ENCODE results near the gene SLC35E3. TPM values are rescaled to one million over a fixed set of nuclear protein-coding genes. Genes with fewer than 3 reads are reported as not detected.

Gene SLC35E3
- total and polyA plus RNA-seq, 4 donors: 1.1 to 14.3 (median 7.7) TPM

GRCh38 chr12:68775121-68775630, 29.2 kb downstream of the SLC35E3 start:
- ATAC-seq (ENCODE audit: low FRiP score) (no peak), DNase-seq (no peak)
- Histone ChIP-seq H3K36me3 (ENCODE audit: control insufficient read depth in 1 of 2, insufficient read depth in 2 of 2, low read length in 1 of 2) (peaks cover 0 to 2% of the 10 kb centered on the region in 2 donors), H3K4me1 (ENCODE audit: control insufficient read depth in 1 of 2, insufficient read depth in 2 of 2, low read length in 2 of 2) (no peaks in the 10 kb centered on the region), H3K9me3 (ENCODE audit: control insufficient read depth, low read length) (no peaks in the 10 kb centered on the region), H3K27ac (ENCODE audit: low read depth in 1 of 2, low read length in 2 of 2) (no peak overlapping the region), H3K27me3 (ENCODE audit: control insufficient read depth in 1 of 2, insufficient read depth in 2 of 2, low read length in 1 of 2) (no peaks in the 10 kb centered on the region), H3K4me3 (ENCODE audit: low read length in 2 of 2) (no peak overlapping the region)
- 92 to 93% methylated on average over 7 of the region's 7 CpGs for WGBS, 2 donors
- intact Hi-C loops (cut with DNase I): no loop called here

GRCh38 chr12:68776976-68777610, 31.1 kb downstream of the SLC35E3 start:
- Histone ChIP-seq H3K27ac (ENCODE audit: low read depth in 1 of 2, low read length in 2 of 2) (no peak overlapping the region), H3K4me3 (ENCODE audit: low read length in 2 of 2) (no peak overlapping the region), H3K9me3 (ENCODE audit: control insufficient read depth, low read length) (no peaks in the 10 kb centered on the region), H3K36me3 (ENCODE audit: control insufficient read depth in 1 of 2, insufficient read depth in 2 of 2, low read length in 1 of 2) (peaks cover 0 to 2% of the 10 kb centered on the region in 2 donors), H3K4me1 (ENCODE audit: control insufficient read depth in 1 of 2, insufficient read depth in 2 of 2, low read length in 2 of 2) (no peaks in the 10 kb centered on the region), H3K27me3 (ENCODE audit: control insufficient read depth in 1 of 2, insufficient read depth in 2 of 2, low read length in 1 of 2) (no peaks in the 10 kb centered on the region)
- ATAC-seq (ENCODE audit: low FRiP score) (no peak), DNase-seq (no peak)
- intact Hi-C loops (cut with DNase I): no loop called here
- 74 to 82% methylated on average over 5 of the region's 5 CpGs for WGBS, 2 donors

- Histone ChIP-seq H3K27ac (ENCODE audit: low read depth in 1 of 2, low read length in 2 of 2) (no peak overlapping the region), H3K4me3 (ENCODE audit: low read length in 2 of 2) (no peak overlapping the region), H3K36me3 (ENCODE audit: control insufficient read depth in 1 of 2, insufficient read depth in 2 of 2, low read length in 1 of 2) (peaks cover 0 to 2% of the 10 kb centered on the region in 2 donors), H3K4me1 (ENCODE audit: control insufficient read depth in 1 of 2, insufficient read depth in 2 of 2, low read length in 2 of 2) (no peaks in the 10 kb centered on the region), H3K9me3 (ENCODE audit: control insufficient read depth, low read length) (no peaks in the 10 kb centered on the region), H3K27me3 (ENCODE audit: control insufficient read depth in 1 of 2, insufficient read depth in 2 of 2, low read length in 1 of 2) (no peaks in the 10 kb centered on the region)
- intact Hi-C loops (cut with DNase I): no loop called here
- ATAC-seq (ENCODE audit: low FRiP score): no peak
- no peak for DNase-seq
These were observed 33.3 kb downstream of the SLC35E3 start for GRCh38 chr12:68779280-68779679.

DNA sequence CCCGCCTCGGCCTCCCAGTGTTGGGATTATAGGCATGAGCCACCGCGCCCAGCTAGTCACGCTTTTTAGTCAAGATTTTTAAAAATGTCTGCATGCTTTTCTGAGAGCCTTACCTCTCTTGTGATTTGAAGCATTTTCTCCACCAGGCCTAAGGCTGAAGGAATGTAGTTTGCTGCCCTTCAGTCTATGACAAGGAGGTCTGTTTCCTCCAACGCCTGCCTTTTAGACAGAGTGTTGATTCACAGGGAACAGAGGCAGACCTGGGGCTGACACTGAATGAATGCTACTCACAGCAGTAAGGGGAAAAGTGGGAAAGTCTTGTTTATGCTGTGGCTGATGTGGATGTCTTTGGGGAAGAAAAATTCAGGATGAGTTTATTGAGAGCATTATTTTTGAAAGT, 34.8 kb downstream of the SLC35E3 start:
- DNase-seq (no peak), ATAC-seq (ENCODE audit: low FRiP score) (no peak)
- intact Hi-C loops (cut with DNase I): no loop called here
- Histone ChIP-seq H3K9me3 (ENCODE audit: control insufficient read depth, low read length) (no peaks in the 10 kb centered on the region), H3K4me1 (ENCODE audit: control insufficient read depth in 1 of 2, insufficient read depth in 2 of 2, low read length in 2 of 2) (no peaks in the 10 kb centered on the region), H3K27me3 (ENCODE audit: control insufficient read depth in 1 of 2, insufficient read depth in 2 of 2, low read length in 1 of 2) (no peaks in the 10 kb centered on the region), H3K27ac (ENCODE audit: low read depth in 1 of 2, low read length in 2 of 2) (no peak overlapping the region), H3K36me3 (ENCODE audit: control insufficient read depth in 1 of 2, insufficient read depth in 2 of 2, low read length in 1 of 2) (peaks cover 0 to 2% of the 10 kb centered on the region in 2 donors), H3K4me3 (ENCODE audit: low read length in 2 of 2) (no peak overlapping the region)
- 74 to 81% methylated on average over 6 of the region's 6 CpGs for WGBS, 2 donors

GRCh38 chr12:68781728-68782127, 35.8 kb downstream of the SLC35E3 start:
- no peak for DNase-seq
- Histone ChIP-seq H3K27ac (ENCODE audit: low read depth in 1 of 2, low read length in 2 of 2) (no peak overlapping the region), H3K4me3 (ENCODE audit: low read length in 2 of 2) (no peak overlapping the region), H3K4me1 (ENCODE audit: control insufficient read depth in 1 of 2, insufficient read depth in 2 of 2, low read length in 2 of 2) (no peaks in the 10 kb centered on the region), H3K36me3 (ENCODE audit: control insufficient read depth in 1 of 2, insufficient read depth in 2 of 2, low read length in 1 of 2) (peaks cover 0 to 2% of the 10 kb centered on the region in 2 donors), H3K9me3 (ENCODE audit: control insufficient read depth, low read length) (no peaks in the 10 kb centered on the region), H3K27me3 (ENCODE audit: control insufficient read depth in 1 of 2, insufficient read depth in 2 of 2, low read length in 1 of 2) (no peaks in the 10 kb centered on the region)
- ATAC-seq (ENCODE audit: low FRiP score): no peak
- WGBS, 2 donors: 92 to 94% methylated on average over 6 of the region's 6 CpGs
- intact Hi-C loops (cut with DNase I): no loop called here

DNA sequence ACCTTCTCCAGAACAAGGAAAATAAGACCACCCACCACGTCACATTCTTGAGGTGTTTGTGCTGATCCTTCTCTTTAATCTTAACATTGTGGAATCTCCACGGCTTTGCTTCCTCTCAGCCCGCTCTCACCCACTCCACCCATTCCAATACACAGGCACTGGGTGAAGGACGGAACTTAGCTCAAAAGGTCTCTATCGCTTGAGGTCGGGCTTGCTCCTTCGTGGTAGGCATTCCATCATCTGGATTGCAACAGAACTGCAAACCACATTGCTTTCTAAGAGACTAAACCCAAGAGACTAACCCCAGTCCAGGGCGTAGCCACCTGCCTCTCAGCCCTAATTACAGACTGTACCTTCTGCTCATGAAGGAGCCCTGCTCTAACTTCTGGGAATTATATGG, 38.0 kb downstream of the SLC35E3 start:
- DNase-seq: no peak
- WGBS, 2 donors: 60 to 70% methylated on average over 8 of the region's 8 CpGs

DNA sequence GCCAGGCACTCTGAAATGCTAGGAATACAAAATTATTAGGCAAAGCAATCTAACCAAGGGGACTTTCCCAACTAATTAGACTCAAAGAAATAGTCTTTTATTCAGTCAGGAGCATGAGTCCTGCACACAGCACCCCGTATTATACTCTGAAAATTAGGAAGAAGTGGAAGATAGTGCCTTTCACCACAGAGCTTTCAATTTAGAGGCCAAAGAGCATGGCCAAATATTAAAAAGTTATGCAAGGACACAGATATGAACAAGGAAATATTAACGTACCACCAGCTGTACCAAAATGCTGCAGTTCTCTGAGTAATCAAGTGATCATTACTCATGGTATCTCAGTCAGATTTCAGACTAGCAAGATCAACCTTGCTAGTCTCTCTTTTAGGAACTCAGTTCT, 39.4 kb downstream of the SLC35E3 start:
- intact Hi-C loops (cut with DNase I): no loop called here
- WGBS, 2 donors: 79 to 82% methylated on average over 2 of the region's 2 CpGs
- DNase-seq (no peak), ATAC-seq (ENCODE audit: low FRiP score) (no peak)
- no peaks in the 10 kb centered on the region for H3K9me3 ChIP-seq (ENCODE audit: control insufficient read depth, low read length)
- no peak overlapping the region for H3K4me3 ChIP-seq (ENCODE audit: low read length in 2 of 2)
- no peak overlapping the region for H3K27ac ChIP-seq (ENCODE audit: low read depth in 1 of 2, low read length in 2 of 2)
- H3K27me3 ChIP-seq (ENCODE audit: control insufficient read depth in 1 of 2, insufficient read depth in 2 of 2, low read length in 1 of 2): no peaks in the 10 kb centered on the region
- no peaks in the 10 kb centered on the region for H3K36me3 ChIP-seq (ENCODE audit: control insufficient read depth in 1 of 2, insufficient read depth in 2 of 2, low read length in 1 of 2)
- no peaks in the 10 kb centered on the region for H3K4me1 ChIP-seq (ENCODE audit: control insufficient read depth in 1 of 2, insufficient read depth in 2 of 2, low read length in 2 of 2)

More for the DNA sequence above, 38.0 kb downstream of the SLC35E3 start:
- no peaks in the 10 kb centered on the region for H3K36me3 ChIP-seq (ENCODE audit: control insufficient read depth in 1 of 2, insufficient read depth in 2 of 2, low read length in 1 of 2)
- intact Hi-C loops (cut with DNase I): no loop called here
- H3K9me3 ChIP-seq (ENCODE audit: control insufficient read depth, low read length): no peaks in the 10 kb centered on the region
- ATAC-seq (ENCODE audit: low FRiP score): peak; percentile 39
- H3K27ac ChIP-seq (ENCODE audit: low read depth in 1 of 2, low read length in 2 of 2): no peak overlapping the region
- no peaks in the 10 kb centered on the region for H3K4me1 ChIP-seq (ENCODE audit: control insufficient read depth in 1 of 2, insufficient read depth in 2 of 2, low read length in 2 of 2)
- no peak overlapping the region for H3K4me3 ChIP-seq (ENCODE audit: low read length in 2 of 2)
- no peaks in the 10 kb centered on the region for H3K27me3 ChIP-seq (ENCODE audit: control insufficient read depth in 1 of 2, insufficient read depth in 2 of 2, low read length in 1 of 2)

DNA sequence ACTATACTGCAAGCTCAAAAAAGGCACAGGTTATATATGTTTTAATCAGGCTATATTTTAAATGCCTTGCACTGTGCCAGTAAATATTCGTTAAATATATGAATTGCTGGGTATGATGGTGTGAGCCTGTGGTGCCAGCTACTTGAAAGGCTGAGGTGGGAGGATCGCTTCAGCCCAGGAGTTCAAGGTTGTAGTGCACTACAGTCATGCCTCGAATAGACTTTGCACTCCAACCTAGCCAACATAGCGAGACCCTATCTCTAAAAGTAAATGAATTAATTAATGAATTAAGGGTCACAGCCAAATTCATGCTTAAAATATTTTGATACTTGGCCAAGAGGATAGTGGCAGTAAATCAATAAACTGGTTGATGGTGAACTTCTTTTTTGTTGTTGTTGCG, 39.8 kb downstream of the SLC35E3 start:
- intact Hi-C loops (cut with DNase I): no loop called here
- ATAC-seq (ENCODE audit: low FRiP score): no peak
- Histone ChIP-seq H3K36me3 (ENCODE audit: control insufficient read depth in 1 of 2, insufficient read depth in 2 of 2, low read length in 1 of 2) (no peaks in the 10 kb centered on the region), H3K27ac (ENCODE audit: low read depth in 1 of 2, low read length in 2 of 2) (no peak overlapping the region), H3K4me1 (ENCODE audit: control insufficient read depth in 1 of 2, insufficient read depth in 2 of 2, low read length in 2 of 2) (no peaks in the 10 kb centered on the region), H3K9me3 (ENCODE audit: control insufficient read depth, low read length) (no peaks in the 10 kb centered on the region), H3K27me3 (ENCODE audit: control insufficient read depth in 1 of 2, insufficient read depth in 2 of 2, low read length in 1 of 2) (no peaks in the 10 kb centered on the region), H3K4me3 (ENCODE audit: low read length in 2 of 2) (no peak overlapping the region)
- 91 to 92% methylated on average over 5 of the region's 5 CpGs for WGBS, 2 donors
- no peak for DNase-seq

DNA sequence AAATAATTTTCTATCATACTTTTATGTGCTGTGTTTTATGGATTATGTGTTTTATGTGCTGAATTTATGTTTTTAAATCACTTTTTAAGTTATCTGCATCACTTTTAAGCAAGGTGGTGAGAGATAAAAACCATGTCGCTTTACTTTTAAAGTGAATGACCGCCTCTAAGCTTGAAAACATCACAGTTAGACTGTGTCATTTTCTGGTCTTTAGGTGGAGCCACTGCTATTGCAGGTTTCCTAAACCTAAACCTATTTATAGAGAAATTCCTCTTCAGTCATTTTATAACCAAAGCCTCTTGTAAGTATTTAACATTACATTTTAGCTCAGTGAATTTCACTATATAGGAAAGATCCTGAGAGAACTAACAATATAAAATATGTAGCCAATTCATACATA, 41.0 kb downstream of the SLC35E3 start:
- H3K27me3 ChIP-seq (ENCODE audit: control insufficient read depth in 1 of 2, insufficient read depth in 2 of 2, low read length in 1 of 2): no peaks in the 10 kb centered on the region
- no peak overlapping the region for H3K4me3 ChIP-seq (ENCODE audit: low read length in 2 of 2)
- 49 to 72% methylated on average over 2 of the region's 2 CpGs for WGBS, 2 donors
- H3K4me1 ChIP-seq (ENCODE audit: control insufficient read depth in 1 of 2, insufficient read depth in 2 of 2, low read length in 2 of 2): no peaks in the 10 kb centered on the region
- no peak for DNase-seq
- no peaks in the 10 kb centered on the region for H3K9me3 ChIP-seq (ENCODE audit: control insufficient read depth, low read length)
- intact Hi-C loops (cut with DNase I): no loop called here
- H3K27ac ChIP-seq (ENCODE audit: low read depth in 1 of 2, low read length in 2 of 2): no peak overlapping the region
- no peaks in the 10 kb centered on the region for H3K36me3 ChIP-seq (ENCODE audit: control insufficient read depth in 1 of 2, insufficient read depth in 2 of 2, low read length in 1 of 2)
- ATAC-seq (ENCODE audit: low FRiP score): no peak
